ENCODE results near the gene MAML3.

DNA sequence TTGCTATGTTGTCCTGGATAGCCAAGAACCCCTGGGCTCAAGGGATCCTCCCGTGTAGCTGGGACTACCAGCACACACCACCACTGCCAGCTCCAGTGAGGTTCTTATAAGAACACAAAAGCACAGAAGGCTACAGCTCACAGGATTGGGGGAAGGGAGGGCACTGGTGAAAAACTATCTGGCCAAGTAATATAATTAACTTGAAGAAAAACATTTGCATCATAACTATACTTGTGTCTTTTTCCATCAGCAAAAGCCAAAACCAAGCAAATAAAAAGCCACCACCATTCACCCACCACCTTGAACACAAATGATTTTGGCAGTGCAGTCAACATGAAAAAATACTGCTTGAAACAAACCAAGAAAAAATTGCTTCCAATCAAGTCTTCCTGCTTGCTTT, 188.2 kb downstream of the MAML3 start:
- TF ChIP-seq, protein P1, sequence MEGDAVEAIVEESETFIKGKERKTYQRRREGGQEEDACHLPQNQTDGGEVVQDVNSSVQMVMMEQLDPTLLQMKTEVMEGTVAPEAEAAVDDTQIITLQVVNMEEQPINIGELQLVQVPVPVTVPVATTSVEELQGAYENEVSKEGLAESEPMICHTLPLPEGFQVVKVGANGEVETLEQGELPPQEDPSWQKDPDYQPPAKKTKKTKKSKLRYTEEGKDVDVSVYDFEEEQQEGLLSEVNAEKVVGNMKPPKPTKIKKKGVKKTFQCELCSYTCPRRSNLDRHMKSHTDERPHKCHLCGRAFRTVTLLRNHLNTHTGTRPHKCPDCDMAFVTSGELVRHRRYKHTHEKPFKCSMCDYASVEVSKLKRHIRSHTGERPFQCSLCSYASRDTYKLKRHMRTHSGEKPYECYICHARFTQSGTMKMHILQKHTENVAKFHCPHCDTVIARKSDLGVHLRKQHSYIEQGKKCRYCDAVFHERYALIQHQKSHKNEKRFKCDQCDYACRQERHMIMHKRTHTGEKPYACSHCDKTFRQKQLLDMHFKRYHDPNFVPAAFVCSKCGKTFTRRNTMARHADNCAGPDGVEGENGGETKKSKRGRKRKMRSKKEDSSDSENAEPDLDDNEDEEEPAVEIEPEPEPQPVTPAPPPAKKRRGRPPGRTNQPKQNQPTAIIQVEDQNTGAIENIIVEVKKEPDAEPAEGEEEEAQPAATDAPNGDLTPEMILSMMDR (IDR thresholded peaks at IDR 0.05) = no peak
- TF ChIP-seq POLR2A (IDR thresholded peaks at IDR 0.05) = no peak

Measured in uterus (tissue), 2 donors.